ENCODE measurements around the gene CDK2AP2. TPM values are rescaled to one million over a fixed set of nuclear protein-coding genes. Genes with fewer than 3 reads are reported as not detected.

CDK2AP2 gene
- total and polyA plus RNA-seq, 2 of the 8 experiments (the other 6 are each of a cell fraction or from before 2014, with no cell fraction given), result 49.6 to 65.1 TPM

DNA sequence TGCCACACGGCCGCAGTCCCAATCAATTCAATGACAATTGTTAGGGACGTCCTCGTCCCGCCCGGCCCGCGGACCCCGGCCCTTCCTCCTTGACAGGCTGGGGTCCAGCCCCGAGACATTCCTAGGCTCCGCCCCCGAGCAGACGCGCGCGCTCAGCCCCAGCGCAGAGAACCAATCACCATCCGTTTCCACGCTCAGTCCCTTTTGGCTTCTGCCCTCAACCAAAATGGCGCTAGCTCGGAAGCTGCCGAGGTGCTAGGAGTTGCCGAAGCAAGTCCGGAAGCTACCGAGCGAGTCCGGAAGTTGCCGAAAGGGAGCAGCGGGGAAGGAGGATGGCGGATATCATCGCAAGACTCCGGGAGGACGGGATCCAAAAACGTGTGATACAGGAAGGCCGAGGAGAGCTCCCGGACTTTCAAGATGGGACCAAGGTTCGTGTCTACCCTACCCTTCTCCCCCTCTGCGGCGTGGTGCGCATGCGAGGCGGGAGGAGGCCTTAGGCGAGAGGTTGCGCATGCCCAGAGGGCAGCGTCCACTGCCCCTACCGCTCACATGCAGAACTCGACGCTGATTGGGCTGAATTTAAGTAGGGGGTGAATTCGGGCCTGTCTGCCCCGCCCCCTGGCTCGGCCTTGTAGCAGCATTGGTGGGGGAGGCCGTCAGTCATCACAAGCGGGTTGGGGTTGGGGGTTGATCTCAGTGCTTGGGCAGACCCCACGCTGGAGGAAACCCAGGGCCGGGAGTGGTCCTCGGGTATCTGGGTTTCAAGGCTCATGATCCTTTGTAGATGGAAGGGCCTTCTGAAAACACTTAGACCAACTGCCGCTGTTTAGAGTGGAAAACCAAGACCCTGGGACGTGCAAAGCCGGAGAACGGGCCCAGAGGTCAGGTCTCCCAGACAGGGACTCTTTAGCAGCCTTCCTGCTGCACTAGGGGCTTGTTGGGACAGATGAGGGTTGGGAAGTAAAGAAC, 24.8 kb downstream of the CDK2AP2 start, which contains the start of gene AIP (continued):
- TF ChIP-seq FOSL1 (IDR thresholded peaks at IDR 0.05; ENCODE audit: insufficient read depth, low read depth, low read length), result no peak
- no peak for TF ChIP-seq SRF (IDR thresholded peaks at IDR 0.05; ENCODE audit: low read depth, low read length)
- TF ChIP-seq CEBPB (IDR thresholded peaks at IDR 0.05; ENCODE audit: low read depth, low read length), result 0 out of 2 replicates have a peak, but pooled peaks have one; percentile 13
- no peak for TF ChIP-seq RBBP5 (IDR thresholded peaks at IDR 0.05; ENCODE audit: borderline replicate concordance, low read depth, low read length)
- TF ChIP-seq KDM1A (IDR thresholded peaks at IDR 0.05; ENCODE audit: borderline replicate concordance, low read length), result peak; percentile 24; the same call in 1 of the 2 replicates
- TF ChIP-seq SP1 (IDR thresholded peaks at IDR 0.05; ENCODE audit: low read depth, low read length), result peak; percentile 95
- TF ChIP-seq ASH2L (IDR thresholded peaks at IDR 0.05; ENCODE audit: low read length), result peak; percentile 86
- TF ChIP-seq KDM4A (IDR thresholded peaks at IDR 0.05; ENCODE audit: low read depth, low read length, severe bottlenecking), result peak; percentile 99
- TF ChIP-seq SAP30 (IDR thresholded peaks at IDR 0.05; ENCODE audit: insufficient read depth, insufficient replicate concordance, low read length), result no peak
- TF ChIP-seq SUZ12 (IDR thresholded peaks at IDR 0.05; ENCODE audit: low read length), result no peak
- TF ChIP-seq, protein P1, sequence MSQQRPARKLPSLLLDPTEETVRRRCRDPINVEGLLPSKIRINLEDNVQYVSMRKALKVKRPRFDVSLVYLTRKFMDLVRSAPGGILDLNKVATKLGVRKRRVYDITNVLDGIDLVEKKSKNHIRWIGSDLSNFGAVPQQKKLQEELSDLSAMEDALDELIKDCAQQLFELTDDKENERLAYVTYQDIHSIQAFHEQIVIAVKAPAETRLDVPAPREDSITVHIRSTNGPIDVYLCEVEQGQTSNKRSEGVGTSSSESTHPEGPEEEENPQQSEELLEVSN (IDR thresholded peaks at IDR 0.05), result peak; percentile 100
- no peak for TF ChIP-seq RAD21 (IDR thresholded peaks at IDR 0.05 in 1 of 2, conservative IDR thresholded peaks at IDR 0.05 in 1 of 2; ENCODE audit: low read depth in 2 of 2, low read length in 2 of 2)
- peak; percentile 83 for TF ChIP-seq NRF1 (IDR thresholded peaks at IDR 0.05; ENCODE audit: low read depth, low read length)
- TF ChIP-seq RXRA (IDR thresholded peaks at IDR 0.05; ENCODE audit: insufficient read depth, low read depth, low read length), result no peak
- TF ChIP-seq POLR2A (IDR thresholded peaks at IDR 0.05; ENCODE audit: control extremely low read depth in 1 of 2, low read depth in 2 of 2, low read length in 2 of 2), result peak in 1 of 2 experiments; percentile 64; a peak in 2 of 3 replicates
- TF ChIP-seq TEAD4 (IDR thresholded peaks at IDR 0.05; ENCODE audit: low read depth, low read length), result peak; percentile 65; the same call in 1 of the 2 replicates
- TF ChIP-seq SIN3A (conservative IDR thresholded peaks at IDR 0.05 in 1 of 2, IDR thresholded peaks at IDR 0.05 in 1 of 2; ENCODE audit: low read depth in 1 of 2, low read length in 2 of 2), result peak in 1 of 2 experiments; percentile 56; a peak in 1 of 4 replicates
- no peak for TF ChIP-seq EP300 (IDR thresholded peaks at IDR 0.05; ENCODE audit: borderline replicate concordance in 1 of 2, low read depth in 2 of 2, low read length in 2 of 2)
- TF ChIP-seq CBX8 (IDR thresholded peaks at IDR 0.05; ENCODE audit: borderline replicate concordance, low read depth, low read length), result no peak
- no peak for TF ChIP-seq JUND (IDR thresholded peaks at IDR 0.05; ENCODE audit: low read length)
- TF ChIP-seq CBX5 (IDR thresholded peaks at IDR 0.05; ENCODE audit: low read depth, low read length), result no peak
- peak; percentile 80 for TF ChIP-seq TBP (IDR thresholded peaks at IDR 0.05; ENCODE audit: low read depth, low read length)
